Amygdala (tissue), 56 donors: Measurements from ENCODE around the gene OR5AL1.
"Not testable (repeated sequence)": the region's sequence is repeated elsewhere in the genome, so short reads cannot be mapped to it uniquely, and the experiment has no call there.

Experiments used
- DNase-seq, 56 donors: peaks; one replicate each; lab custom pipeline; 2025; lab: John Stamatoyannopoulos, UW

OR5AL1 gene

GRCh38 chr11:56412396-56412795 is at the start of gene OR5AL1:
OR5AL1 (plus strand) TSS chr11:56412696.
- DNase-seq = no peak

- no peak for DNase-seq
Observed at GRCh38 chr11:56375324-56375723, 37.2 kb upstream of the OR5AL1 start, which contains the start of gene OR8U1. OR8U1 (plus strand) TSS chr11:56375624; CDS start chr11:56375624, 0 bp downstream.

- no peak for DNase-seq
Observed at GRCh38 chr11:56380120-56380519, 32.4 kb upstream of the OR5AL1 start.

GRCh38 chr11:56394381-56394780 is 18.1 kb upstream of the OR5AL1 start:
- DNase-seq = no peak

- DNase-seq = no peak
Observed at GRCh38 chr11:56396047-56396446, 16.4 kb upstream of the OR5AL1 start.

GRCh38 chr11:56401858-56402461 is 10.5 kb upstream of the OR5AL1 start:
- not testable (repeated sequence) for DNase-seq

GRCh38 chr11:56404393-56404792 is 8.1 kb upstream of the OR5AL1 start:
- no peak for DNase-seq

GRCh38 chr11:56410801-56411200 is 1.7 kb upstream of the OR5AL1 start:
- DNase-seq = no peak

- no peak for DNase-seq
Observed at GRCh38 chr11:56453521-56453920, 41.0 kb downstream of the OR5AL1 start.

GRCh38 chr11:56457076-56457475 is 44.6 kb downstream of the OR5AL1 start:
- no peak for DNase-seq
